Measurements from ENCODE around the gene ZBTB32. TPM values are rescaled to one million over a fixed set of nuclear protein-coding genes. Genes with fewer than 3 reads are reported as not detected.

The ZBTB32 gene
- total RNA-seq, 1 donor from 2014 or later: not detected

GRCh38 chr19:35733180-35734125, 29.1 kb downstream of the ZBTB32 start:
- H3K4me1 Mint-ChIP-seq (ENCODE audit: unreplicated experiment): no peaks in the 10 kb centered on the region
- H3K36me3 Mint-ChIP-seq (ENCODE audit: low read depth, unreplicated experiment): peaks cover 56% of the 10 kb centered on the region

GRCh38 chr19:35734273-35734672, 29.9 kb downstream of the ZBTB32 start:
- Mint-ChIP-seq H3K9me3 (ENCODE audit: unreplicated experiment) (no peaks in the 10 kb centered on the region), H3K36me3 (ENCODE audit: low read depth, unreplicated experiment) (peaks cover 55% of the 10 kb centered on the region), H3K27ac (ENCODE audit: unreplicated experiment) (no peak overlapping the region), H3K4me1 (ENCODE audit: unreplicated experiment) (no peaks in the 10 kb centered on the region), H3K4me3 (ENCODE audit: unreplicated experiment) (peak overlapping the region; percentile 49), H3K27me3 (ENCODE audit: unreplicated experiment) (peaks cover 28% of the 10 kb centered on the region)
- TF ChIP-seq, protein P1, sequence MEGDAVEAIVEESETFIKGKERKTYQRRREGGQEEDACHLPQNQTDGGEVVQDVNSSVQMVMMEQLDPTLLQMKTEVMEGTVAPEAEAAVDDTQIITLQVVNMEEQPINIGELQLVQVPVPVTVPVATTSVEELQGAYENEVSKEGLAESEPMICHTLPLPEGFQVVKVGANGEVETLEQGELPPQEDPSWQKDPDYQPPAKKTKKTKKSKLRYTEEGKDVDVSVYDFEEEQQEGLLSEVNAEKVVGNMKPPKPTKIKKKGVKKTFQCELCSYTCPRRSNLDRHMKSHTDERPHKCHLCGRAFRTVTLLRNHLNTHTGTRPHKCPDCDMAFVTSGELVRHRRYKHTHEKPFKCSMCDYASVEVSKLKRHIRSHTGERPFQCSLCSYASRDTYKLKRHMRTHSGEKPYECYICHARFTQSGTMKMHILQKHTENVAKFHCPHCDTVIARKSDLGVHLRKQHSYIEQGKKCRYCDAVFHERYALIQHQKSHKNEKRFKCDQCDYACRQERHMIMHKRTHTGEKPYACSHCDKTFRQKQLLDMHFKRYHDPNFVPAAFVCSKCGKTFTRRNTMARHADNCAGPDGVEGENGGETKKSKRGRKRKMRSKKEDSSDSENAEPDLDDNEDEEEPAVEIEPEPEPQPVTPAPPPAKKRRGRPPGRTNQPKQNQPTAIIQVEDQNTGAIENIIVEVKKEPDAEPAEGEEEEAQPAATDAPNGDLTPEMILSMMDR (IDR thresholded peaks at IDR 0.05; ENCODE audit: unreplicated experiment): no peak
- no peak for DNase-seq (ENCODE audit: low spot score)

More at GRCh38 chr19:35733180-35734125, 29.1 kb downstream of the ZBTB32 start:
- Mint-ChIP-seq H3K4me3 (ENCODE audit: unreplicated experiment) (peak overlapping the region; percentile 49), H3K27me3 (ENCODE audit: unreplicated experiment) (peaks cover 25% of the 10 kb centered on the region), H3K27ac (ENCODE audit: unreplicated experiment) (no peak overlapping the region), H3K9me3 (ENCODE audit: unreplicated experiment) (no peaks in the 10 kb centered on the region)
- TF ChIP-seq, protein P1 (IDR thresholded peaks at IDR 0.05; ENCODE audit: unreplicated experiment): no peak
- DNase-seq (ENCODE audit: low spot score): no peak

GRCh38 chr19:35734889-35735288, 30.5 kb downstream of the ZBTB32 start:
- H3K4me3 Mint-ChIP-seq (ENCODE audit: unreplicated experiment): peak overlapping the region; percentile 49
- peaks cover 49% of the 10 kb centered on the region for H3K36me3 Mint-ChIP-seq (ENCODE audit: low read depth, unreplicated experiment)

GRCh38 chr19:35736913-35737886, 32.8 kb downstream of the ZBTB32 start:
- peaks cover 31% of the 10 kb centered on the region for H3K36me3 Mint-ChIP-seq (ENCODE audit: low read depth, unreplicated experiment)
- no peak overlapping the region for H3K27ac Mint-ChIP-seq (ENCODE audit: unreplicated experiment)
- no peaks in the 10 kb centered on the region for H3K9me3 Mint-ChIP-seq (ENCODE audit: unreplicated experiment)
- DNase-seq (ENCODE audit: low spot score): no peak
- H3K4me1 Mint-ChIP-seq (ENCODE audit: unreplicated experiment): peaks cover 9% of the 10 kb centered on the region
- peaks cover 29% of the 10 kb centered on the region for H3K27me3 Mint-ChIP-seq (ENCODE audit: unreplicated experiment)
- TF ChIP-seq, protein P1 (IDR thresholded peaks at IDR 0.05; ENCODE audit: unreplicated experiment): no peak
- H3K4me3 Mint-ChIP-seq (ENCODE audit: unreplicated experiment): peak overlapping the region; percentile 39

More at GRCh38 chr19:35734889-35735288, 30.5 kb downstream of the ZBTB32 start:
- TF ChIP-seq, protein P1 (IDR thresholded peaks at IDR 0.05; ENCODE audit: unreplicated experiment): no peak
- Mint-ChIP-seq H3K9me3 (ENCODE audit: unreplicated experiment) (no peaks in the 10 kb centered on the region), H3K27ac (ENCODE audit: unreplicated experiment) (no peak overlapping the region), H3K4me1 (ENCODE audit: unreplicated experiment) (peaks cover 3% of the 10 kb centered on the region), H3K27me3 (ENCODE audit: unreplicated experiment) (peaks cover 28% of the 10 kb centered on the region)
- no peak for DNase-seq (ENCODE audit: low spot score)
